ENCODE data around the gene SETD4.
"Not testable (repeated sequence)": the region's sequence is repeated elsewhere in the genome, so short reads cannot be mapped to it uniquely, and the experiment has no call there.

SETD4 gene

DNA sequence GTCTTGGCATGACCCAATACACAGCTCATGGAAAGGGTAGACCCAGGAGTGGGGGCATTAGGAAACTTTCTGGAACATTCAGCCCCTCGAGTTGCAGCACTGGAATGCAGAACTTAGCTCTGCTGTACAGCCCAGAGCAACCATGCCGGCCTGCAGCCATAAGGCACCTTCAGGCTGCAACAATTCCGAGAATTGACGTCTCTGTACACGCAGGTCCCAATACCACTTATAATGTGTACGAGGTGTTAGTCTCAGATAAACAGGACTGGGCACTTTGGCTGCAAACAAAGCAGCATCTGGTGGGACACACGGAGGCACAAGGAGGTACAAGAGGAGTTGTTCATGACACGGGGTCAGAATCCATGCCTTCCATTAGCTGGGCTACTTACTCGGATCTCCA, 17.4 kb upstream of the SETD4 start:
- no peak for DNase-seq

DNA sequence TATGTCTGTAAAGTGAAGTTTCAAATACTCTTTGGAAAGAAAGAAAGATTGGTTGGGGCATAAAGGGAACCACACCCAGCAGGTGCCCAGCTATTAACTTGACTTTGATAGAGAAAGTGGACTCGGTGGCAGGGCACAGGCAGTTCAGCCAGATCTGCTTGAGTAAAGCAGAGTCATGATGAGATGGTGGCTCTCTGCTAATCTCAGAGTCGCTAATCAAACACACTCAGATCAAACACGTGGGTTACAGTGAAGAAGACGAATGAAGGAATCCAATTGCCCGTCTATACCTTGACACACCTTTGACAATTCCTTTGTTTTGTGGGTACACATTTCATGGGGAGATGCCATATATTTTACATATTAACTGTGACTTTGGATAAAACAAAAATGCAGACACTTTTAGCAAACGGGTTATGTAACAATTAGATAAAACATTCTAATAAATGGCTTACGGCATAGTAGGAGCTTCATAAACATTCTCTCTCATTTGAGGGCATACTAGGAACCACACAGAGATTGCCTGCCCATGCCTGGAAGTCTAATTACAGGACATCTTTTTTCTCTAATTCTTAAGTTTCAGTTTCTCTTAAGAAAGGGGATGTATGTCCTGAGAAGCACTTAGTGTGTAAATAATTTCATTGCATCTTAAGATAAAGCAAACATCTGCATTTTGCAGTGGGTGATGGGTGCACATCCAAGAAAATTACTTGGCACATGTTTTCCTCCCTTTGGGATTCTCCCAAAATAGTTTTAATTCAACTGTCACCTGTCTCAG, 16.7 kb upstream of the SETD4 start:
- DNase-seq, result no peak

DNA sequence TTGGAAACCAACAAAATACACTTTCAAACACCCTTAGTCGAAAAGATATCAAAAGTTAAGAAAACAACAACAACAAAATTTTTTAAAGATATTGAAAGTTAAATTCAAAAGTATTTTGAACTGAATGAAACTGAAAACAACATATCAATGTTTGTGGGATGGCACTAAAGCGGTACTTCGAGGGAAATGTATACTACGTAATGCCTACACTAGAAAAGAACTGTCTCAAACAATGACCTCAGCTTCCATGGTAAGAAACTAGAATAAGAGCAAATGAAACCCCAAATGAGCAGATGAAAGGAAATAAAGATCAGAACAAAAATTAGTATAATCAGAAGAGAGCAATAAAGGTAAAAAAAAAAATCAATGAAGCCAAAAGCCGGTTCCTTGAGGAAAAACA, 15.6 kb upstream of the SETD4 start:
- no peak for DNase-seq

DNA sequence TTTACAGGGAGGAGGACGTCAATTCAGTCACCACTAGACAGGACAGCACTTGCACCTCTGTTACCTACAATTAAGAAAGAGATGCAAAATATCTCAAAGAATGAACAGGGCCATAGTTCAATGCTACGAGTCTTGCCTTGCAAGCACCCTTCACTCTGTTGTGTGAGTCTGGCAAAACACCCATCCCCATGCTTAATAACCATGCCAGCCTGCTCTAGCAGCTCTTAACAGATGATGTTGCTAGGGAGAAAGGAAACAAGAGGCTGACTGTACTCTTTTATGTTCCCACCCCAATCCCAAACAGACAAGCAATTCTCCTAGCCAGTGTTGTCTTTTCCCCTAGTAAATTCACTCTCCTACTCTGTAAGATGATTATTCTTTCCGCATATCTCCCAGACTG, 14.8 kb upstream of the SETD4 start:
- DNase-seq, result no peak

DNA sequence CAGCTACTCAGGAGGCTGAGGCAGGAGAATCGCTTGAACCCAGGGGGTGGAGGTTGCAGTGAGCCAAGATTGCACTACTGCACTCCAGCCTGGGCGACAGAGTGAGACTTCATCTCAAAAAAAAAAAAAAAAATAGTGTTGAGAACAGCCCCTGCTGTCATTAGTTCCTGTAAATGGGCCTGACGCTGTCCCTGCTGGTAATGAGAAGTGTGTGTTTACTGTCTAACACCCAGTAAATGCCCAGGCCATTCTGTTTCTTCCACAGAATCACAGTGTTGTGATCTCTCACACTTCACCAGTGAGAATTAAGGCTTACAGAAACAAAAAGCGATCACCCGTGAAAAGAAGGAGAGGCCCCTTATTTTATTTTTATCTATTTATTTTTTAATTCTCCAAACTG, 13.6 kb upstream of the SETD4 start:
- not testable (repeated sequence) for DNase-seq

DNA sequence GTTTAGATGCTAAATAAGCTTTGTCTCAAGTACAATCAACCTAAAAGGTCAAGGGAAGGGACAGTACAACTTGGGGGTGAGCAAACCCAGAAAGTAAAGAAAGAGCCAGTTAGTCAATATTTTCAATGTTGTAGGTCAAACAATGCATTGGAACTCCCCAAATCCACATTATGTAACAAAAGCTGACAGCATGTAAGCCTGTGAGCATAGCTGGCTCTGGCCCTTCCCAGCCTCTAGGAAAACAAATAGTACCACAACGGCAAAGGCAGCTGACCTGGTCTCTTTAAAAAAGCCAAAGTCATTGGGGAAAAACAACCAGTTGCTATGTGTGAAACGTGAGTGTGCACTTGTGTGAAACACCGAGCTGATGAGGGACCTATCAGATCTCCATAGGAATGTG, 12.9 kb upstream of the SETD4 start:
- DNase-seq, result no peak

DNA sequence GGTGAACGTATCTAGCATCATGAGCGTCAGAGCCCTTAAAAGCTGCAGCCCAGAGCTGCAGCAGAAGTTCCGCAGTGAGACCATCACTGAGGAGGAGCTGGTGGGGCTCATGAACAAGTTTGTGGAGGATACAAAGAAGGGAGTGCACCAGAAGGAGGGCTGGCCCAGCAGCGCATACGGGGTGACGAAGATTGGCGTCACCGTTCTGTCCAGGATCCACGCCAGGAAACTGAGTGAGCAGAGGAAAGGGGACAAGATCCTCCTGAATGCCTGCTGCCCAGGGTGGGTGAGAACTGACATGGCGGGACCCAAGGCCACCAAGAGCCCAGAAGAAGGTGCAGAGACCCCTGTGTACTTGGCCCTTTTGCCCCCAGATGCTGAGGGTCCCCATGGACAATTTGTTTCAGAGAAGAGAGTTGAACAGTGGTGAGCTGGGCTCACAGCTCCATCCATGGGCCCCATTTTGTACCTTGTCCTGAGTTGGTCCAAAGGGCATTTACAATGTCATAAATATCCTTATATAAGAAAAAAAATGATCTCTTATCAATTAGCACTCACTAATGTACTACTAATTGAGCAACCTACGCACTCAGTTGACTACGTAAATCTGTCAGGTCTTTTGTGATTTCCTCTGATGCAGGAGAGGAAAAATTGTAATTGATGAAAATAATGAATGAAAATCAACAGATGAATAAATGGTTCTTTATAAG, 12.3 kb upstream of the SETD4 start:
- DNase-seq, result no peak

DNA sequence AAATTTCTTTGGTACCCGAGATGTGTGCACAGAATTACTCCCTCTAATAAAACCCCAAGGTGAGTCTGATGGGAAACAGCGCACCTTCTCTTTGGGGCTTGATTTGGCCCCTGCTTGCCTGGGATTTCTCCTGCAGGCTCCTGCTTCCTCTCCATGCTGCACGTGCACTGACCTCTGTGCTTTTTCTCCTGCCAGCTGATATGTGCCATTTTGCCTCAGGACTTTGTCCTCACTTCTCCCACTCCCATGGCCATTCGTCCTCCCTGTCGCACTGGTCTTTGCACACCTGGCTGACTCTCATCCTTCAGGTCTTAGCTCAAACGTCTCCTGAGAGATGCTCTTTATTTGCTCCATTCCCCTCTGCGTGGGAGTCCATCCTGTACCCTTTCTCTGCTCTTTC, 10.7 kb upstream of the SETD4 start:
- no peak for DNase-seq

DNA sequence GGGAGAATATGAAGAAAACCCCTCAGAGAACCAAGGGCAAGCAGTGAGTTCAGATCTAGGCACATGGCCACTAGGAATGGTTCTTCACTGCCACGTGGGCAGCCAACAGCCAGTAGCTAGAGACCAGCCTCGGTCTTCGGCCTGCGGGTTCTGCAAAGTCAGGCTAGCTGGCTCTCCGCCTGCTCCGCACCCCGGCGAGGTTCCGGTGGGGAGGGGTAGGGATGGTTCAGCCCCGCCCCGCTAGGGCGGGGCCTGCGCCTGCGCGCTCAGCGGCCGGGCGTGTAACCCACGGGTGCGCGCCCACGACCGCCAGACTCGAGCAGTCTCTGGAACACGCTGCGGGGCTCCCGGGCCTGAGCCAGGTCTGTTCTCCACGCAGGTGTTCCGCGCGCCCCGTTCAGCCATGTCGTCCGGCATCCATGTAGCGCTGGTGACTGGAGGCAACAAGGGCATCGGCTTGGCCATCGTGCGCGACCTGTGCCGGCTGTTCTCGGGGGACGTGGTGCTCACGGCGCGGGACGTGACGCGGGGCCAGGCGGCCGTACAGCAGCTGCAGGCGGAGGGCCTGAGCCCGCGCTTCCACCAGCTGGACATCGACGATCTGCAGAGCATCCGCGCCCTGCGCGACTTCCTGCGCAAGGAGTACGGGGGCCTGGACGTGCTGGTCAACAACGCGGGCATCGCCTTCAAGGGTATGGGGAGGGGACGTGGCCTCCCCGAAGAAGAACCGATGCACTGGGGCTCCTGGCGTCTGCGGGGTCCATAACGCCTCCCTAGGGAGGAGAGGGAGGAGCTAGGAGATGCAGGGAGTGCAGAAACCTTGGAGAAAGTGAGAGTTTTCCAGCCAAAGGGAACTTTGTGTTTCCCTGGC, 9.6 kb upstream of the SETD4 start, which contains the start of gene CBR1:
Gene CBR1, plus strand, starts transcription at position 312 of the 871 bp plus-strand sequence. Its CDS starts 92 bp downstream, at position 404.
- DNase-seq, result peak; percentile 92

DNA sequence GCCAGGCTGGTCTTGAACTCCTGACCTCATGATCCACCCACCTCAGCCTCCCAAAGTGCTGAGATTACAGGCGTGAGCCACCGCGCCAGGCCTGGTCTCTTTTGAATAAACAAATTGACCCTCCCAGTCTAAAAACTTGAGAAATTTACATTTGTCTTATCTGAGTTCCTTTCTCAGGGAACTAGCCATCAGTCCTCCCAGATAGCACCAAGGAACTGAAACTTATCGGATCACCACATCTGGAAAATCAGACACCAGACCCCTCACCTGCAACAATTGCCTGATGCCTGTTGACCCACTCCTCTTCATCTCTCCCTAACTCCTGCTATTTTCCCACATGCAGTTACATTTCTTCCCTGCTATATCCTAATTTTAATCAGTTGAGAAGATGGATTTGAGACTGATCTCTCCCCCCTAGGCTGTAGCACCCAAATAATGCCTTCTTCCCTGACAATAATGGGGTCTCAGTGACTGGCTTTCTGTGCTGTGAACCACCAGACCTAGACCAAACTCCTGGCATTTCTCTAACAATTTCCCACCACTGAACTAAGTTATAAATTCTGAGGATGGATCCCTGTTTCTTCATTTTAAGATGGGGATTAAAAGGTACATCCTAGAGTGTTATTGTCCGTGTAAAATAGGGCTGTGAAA, 8.5 kb upstream of the SETD4 start:
- no peak for DNase-seq

DNA sequence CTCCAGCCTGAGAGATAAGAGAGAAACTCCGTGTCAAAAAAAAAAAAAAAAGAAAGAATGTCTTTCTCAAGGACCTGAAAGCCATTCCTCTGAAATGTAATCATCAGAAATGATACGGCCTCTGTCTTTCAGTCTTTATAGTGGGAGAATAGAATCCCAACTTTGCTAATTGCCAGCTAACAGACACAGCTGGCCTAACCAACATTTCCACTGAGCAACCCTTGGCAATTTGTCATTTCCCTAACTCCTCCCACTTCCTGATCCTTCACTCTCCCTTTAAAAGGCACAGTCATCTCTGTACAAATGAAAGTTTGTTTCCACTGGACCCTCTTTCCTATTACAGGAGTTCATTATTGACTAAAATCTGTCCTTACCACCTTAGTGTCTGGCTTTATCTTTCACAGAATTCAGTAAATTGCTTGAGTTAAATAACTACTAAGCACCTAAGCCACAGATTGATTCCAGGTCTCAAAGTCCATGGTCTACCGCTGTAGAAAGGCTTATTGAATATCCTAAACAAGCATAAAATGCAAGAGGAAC, 5.2 kb upstream of the SETD4 start:
- DNase-seq, result no peak

DNA sequence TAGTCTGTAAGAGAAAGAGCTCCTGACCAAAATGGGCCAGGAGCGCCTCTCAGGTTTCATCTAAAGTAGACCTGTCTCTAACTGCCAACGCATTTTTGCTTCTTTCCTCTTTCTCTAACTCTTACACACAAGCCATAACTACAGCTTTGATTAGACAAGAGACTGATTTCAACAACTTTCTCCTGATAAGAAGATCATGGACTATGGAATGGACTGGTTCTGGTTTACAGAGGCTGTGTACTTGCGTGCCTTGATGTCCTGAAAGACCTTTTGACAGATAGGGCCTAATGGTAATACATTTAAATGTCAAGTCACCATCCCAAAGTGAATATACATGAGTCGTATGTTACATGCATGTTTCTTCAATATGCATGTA, 3.7 kb upstream of the SETD4 start:
- DNase-seq, result no peak

DNA sequence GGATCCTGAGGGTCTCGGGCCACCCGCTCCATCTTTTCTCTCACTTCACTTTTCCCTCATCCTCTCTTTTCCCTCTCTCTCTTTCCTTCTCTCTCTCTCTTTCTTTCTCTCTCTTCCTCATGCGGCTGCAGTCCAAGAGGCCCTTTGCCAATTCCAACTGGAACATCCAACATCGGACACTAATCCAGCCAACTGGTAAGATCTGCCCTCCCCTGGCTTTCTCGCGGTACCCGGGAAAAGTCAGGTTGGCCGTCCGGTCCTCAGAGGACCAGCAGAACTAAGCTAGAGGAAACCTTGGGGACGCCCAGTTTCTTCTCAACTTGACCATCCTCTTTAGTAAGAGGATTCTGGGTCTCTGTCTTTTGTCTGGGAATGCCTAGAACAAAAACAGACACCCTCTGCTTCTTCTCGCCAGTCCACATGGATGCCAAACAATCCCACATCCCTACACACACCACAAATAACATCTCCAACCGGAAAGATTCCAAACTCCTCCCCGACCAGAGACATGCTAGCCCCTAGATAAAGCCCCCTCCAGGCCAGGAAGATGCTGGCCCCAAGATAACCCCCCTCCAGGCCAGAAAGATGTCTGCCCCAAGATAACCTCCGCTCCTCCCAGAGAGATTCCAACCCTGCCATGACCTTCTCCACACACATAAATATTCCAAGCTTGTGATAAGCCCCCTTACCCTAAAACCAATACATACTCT, 3.2 kb upstream of the SETD4 start:
- DNase-seq, result no peak

DNA sequence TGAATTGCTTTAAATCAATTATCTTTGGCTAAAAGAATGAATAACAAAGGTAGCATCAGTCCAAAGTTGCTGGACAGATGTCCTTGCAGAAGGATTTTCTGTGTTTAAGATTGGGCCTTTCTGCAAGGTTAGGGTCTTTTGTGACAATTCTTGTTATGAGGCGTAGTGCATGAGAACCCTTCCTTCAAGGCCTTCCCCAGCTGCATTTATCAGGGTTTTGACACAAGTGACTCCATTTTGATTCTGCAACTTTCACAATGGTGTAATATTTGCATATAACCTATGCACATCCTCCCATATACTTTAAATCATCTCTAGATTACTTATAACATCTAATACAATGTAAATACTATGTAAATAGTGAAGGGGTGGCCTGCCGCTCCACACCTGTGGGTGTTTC, 1.1 kb upstream of the SETD4 start:
- DNase-seq, result no peak

DNA sequence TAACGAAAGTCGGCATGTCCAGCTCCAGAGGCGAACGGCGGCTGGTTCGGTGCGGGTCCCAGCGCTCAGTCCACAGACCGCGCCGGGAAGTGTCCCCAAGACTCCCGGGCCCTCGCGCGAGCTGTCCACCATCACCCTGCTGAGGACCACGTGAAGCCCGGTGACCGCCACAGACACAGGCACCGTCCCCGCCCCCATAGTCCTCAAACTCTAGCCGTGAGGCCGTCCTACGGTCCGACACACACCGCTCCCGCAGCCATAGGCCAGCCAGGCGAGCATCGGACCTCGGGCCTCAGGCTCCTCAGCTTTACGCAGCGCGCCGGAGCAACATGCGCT, 535 bp downstream of the SETD4 start:
- DNase-seq, result no peak

DNA sequence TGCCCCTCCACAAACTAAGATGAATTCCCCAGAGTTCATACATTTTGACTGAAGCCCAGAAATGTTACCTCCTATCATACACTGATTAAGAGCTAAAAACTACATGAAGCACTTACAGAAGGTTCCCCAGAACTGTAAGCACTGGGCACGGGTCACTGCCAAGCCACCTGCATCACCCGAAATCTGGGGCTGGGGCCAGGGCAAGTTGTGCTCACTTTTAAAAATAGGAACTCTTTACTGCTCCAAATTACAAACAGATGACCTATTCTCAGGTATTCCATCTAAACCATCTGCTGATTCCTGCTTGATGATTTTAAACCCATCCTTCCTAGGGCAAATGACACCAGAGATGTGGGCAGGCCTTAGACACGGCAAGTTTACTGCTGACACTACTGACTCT, 4.8 kb downstream of the SETD4 start:
- DNase-seq, result no peak

DNA sequence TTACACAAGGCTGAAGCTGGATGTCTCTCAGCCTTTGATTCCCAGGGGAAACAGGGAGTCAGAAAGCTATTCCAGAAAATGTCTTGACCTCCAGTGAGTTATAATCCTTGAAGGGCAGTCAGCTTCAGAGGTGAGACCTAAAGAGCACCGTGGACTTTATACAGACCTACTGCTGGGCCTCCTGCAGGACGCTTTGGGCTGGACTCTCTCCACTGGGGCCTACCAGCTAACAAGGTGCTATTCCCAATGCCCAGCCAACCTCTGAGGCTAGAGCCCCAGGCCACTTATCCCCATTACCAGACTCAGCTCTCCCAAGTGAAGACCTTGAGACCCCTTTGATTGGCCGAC, 6.6 kb downstream of the SETD4 start:
- no peak for DNase-seq

DNA sequence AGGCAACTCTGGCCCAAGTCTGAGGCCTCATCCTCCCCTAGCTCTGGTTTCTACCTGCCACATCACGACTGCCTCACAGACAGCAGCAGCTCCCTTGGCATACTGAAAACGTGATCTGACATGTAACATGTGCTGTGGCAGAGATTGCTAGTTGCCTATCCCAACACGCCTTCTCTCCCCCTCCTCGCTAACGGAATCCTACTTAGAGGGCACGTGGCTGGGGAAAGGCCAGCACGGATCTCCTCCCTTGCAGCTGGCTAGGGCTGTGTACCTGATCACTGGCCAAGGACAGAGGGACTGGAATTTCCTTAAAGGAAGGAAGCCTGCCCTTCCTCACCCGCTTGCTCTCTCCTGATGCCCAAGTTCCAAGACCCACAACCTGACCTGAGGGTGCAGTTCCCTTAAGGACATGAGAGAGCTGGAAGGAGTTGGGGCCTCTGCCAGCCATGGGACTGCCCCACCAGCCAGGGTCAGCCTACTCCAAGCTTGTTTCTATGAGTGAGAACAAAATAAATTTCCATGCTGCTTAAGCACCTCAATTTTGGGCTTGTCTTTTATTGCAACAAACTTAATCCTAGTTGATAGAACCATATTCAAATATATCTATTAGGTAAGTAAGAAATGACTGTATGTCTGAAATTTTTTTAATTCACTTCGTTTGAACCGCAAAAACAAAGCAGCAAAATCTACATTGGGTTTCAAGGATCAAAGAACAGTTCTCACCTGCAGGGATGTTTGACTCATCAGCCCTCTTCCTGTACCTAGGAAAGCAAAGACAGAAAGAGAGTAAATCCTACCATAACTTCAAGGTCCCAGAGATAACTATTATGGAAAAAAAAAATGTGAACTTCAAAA, 7.2 kb downstream of the SETD4 start:
- no peak for DNase-seq

DNA sequence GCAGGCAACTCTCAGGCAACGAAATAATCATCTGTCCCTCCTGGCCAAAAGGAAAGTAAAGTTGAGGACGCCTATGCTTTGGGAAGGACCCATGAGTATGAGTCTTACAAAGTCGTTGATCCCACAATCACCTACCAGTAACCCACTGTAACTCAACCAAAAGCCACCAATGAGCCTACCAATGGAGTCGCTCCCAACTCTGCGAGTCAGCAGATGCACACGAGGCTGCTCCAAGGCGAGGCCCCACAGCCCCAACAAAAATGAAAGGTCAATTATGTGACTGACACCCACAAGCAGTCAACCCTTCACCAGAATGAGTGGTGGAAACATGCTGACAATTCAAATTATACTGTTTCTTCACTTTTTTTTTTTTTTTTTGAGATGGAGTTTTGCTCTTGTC, 12.0 kb downstream of the SETD4 start:
- no peak for DNase-seq

DNA sequence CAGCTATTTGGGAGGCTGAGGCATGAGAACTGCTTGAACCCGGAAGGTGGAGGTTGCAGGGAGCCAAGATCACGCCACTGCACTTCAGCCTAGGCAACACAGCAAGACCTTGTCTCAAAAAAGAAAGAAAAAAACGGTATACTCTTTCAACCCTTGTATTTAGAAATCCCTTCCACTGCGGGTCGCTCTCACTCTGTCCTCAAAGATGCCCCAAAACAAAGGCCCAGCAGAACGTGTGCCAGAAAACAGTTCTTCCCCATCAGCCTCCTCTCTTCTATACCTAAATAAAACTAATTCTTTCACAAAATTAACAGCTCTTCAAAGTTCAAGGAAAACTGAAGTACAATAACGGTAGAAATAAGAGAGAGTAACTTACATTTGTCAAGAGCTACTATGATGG, 13.2 kb downstream of the SETD4 start:
- no peak for DNase-seq

DNA sequence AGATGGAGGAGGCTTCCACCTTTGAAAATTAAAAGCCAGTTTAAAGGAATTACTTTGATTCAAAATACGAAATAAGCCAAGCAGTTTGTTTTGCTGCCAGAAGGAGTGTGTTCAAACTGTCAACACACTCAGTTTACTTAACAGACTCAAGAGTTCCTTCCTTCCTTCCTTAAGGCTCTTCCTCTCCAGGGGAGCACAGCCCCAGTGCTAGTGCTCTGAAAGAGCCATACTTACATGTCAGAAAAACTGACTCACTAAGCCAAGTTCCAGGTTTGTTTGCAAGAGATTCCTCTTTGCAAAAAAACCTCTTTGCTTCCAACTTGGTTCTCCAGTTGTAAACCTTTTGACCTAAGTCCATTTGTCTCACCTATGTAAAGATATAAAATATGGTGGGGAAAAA, 14.3 kb downstream of the SETD4 start:
- DNase-seq, result no peak

All from CD4-positive, alpha-beta T cell treated with Interleukin-1 beta for 1 hour (primary cell).